HG03469 (cell line): ENCODE results near the gene SLC47A2.

Experiments used
- ATAC-seq: cut with Tn5 transposase; IDR thresholded peaks from one replicate; pipeline ENCODE4 v1.9.1; 2021; ENCODE audit warnings: mild to moderate bottlenecking, moderate library complexity, moderate number of reproducible peaks; ENCODE audit not compliant: unreplicated experiment

Gene SLC47A2

GRCh38 chr17:19747829-19748806 lies 31.7 kb upstream of the SLC47A2 start, which contains the start of gene ALDH3A1:
ALDH3A1 (minus strand) TSS chr17:19748298; CDS start chr17:19745129, 3,169 bp downstream.
- no peak for ATAC-seq

- no peak for ATAC-seq
These were observed 30.9 kb upstream of the SLC47A2 start for GRCh38 chr17:19747159-19747719.

- ATAC-seq, result no peak
These were observed 30.1 kb upstream of the SLC47A2 start for GRCh38 chr17:19746517-19746916.

DNA sequence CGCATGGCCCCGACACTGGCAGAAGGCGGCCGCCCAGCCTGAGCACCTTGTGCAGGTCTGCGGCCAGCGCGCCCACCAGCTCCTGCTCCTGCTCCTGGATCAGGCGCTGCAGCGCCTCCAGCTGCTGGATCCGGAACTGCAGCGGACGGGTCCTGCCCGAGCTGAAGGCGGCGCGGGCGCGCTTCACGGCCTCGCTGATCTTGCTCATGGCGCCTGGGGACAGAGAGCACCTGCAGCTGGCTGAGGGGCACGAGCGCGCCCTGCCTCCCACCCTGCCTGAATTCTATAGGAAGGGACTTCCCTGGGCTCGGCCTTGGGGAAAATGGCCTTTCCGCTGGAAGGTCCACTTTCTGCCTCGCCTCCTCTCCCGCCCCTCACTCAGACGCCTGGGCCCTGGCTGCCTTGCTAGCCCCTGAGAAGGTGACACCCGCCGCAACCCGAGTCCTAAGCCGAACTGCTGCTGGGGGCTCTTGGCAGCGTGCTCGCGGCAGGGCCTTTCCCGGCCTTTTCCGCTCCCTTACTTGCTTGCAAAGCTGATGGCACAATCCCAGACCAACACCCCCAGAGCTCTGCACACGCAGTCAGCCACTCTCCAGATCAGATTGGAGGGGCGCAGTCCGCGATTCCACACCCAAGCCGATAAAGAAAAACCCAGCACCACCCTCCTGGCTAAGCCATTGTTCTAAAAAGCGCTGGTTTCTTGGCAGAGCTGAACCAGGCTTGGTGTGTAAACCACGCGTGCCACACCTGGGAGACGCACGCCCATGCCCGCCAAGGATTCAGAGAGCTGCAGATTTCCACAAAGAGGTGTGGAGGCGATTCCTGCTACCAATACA lies 28.8 kb upstream of the SLC47A2 start:
- ATAC-seq, result no peak

DNA sequence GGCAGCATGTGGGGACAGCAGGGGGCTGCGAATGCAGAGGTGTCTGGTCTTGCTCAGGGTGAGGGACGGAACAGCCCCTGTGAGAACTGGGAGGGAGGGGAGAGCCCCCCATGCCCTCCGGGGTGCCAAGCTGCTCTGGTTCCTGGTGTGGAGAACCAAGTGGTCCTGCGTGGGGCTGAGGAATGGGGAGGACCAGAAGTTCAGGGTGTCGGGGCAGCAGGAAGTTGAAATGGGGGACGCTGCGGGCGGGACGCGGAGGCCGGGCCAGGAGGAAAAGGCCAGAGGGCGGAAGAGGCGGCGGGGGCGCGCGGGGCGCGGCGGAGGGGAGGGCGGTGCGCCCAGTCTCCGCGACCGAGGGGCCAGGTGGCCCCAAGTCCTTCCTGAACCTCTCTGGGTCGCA lies 28.1 kb upstream of the SLC47A2 start:
- no peak for ATAC-seq

- no peak for ATAC-seq
These were observed 27.0 kb upstream of the SLC47A2 start for GRCh38 chr17:19743101-19744100.

- no peak for ATAC-seq
These were observed 26.1 kb upstream of the SLC47A2 start for GRCh38 chr17:19742495-19742894.

- ATAC-seq, result no peak
These were observed 25.6 kb upstream of the SLC47A2 start for GRCh38 chr17:19741832-19742457.

- ATAC-seq, result no peak
These were observed 24.5 kb upstream of the SLC47A2 start for GRCh38 chr17:19740933-19741332.

- no peak for ATAC-seq
These were observed 23.1 kb upstream of the SLC47A2 start for GRCh38 chr17:19739241-19740201.

DNA sequence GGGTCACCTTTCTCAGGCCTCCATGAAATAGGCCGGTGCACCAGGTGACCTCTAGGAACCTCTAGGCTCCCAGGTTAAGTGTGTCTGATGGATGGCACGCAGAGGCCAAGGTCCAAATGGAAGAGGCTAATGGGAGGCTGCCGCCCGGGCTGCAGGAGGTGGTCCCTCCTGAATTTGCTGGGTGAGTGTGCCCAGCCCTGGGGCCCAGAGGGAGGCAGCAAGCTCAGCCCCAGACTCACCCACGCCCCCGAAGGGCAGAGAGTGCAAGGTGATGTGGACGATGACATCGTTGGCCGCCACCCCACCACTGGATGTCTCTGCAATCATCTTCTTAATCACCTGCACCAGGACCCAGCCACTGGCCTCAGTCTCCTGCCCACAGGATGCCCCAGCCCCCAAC lies 22.4 kb upstream of the SLC47A2 start:
- ATAC-seq, result no peak

- no peak for ATAC-seq
These were observed 21.7 kb upstream of the SLC47A2 start for GRCh38 chr17:19738073-19738449.

DNA sequence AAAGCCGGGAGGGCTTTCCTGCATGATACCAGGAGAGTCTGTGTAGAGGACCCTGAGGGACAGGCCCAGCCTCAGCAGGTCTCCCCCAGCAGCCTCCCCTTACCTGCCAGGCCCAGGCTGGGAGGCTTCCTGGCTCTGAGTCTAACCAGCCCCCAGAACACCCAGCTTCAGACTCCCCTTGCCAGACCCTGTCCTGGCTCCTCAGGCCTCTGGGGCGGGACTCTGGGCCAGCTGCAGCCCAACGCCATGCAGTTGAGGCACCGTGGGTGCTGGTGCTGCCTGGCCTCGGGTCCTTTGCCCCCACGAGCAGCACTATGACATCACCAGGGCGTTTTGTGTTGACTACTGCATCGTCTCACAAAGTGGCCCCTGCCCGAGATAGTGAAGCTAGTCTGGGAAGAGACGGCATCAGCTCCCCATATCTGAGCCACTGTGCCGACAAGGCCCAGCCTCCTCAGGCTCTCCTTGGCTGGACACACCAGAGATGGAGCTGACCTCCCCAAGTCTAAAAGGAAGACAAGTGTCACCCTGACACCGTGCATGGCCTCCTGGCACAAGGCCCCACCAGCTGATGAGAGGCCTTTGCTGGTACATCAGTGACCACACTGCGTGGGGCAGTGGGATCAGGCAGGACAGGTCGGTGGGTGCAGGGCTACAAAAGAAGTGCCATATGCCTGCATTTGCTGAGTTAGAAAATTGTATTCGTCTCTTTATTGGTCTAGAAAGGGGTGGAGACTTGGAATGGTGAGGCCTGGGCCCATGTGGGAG lies 21.1 kb upstream of the SLC47A2 start:
- ATAC-seq, result no peak

- no peak for ATAC-seq
These were observed 19.7 kb upstream of the SLC47A2 start for GRCh38 chr17:19736071-19736470.

GRCh38 chr17:19733953-19734526 lies 17.7 kb upstream of the SLC47A2 start:
- ATAC-seq, result no peak

DNA sequence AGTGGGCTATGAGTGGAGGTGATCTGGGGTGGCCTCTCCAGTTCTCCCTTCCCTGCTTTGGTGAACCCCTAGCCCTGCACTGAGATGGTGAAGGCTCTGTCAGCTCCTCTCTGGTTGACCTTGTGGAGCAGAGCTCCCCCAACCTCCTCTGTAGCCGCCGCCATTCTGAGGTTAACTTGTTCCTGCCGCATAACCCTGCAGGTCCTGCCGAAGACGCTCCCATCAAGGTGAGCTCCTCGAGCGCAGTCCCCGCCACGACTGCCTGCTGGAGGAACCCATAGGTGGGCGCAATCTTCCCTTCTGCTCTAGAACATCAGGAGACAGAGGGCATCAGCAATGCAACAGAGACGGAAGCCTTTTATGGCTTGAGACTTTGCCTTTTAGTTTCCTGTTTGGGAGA lies 15.2 kb upstream of the SLC47A2 start:
- no peak for ATAC-seq

GRCh38 chr17:19730843-19731242 lies 14.5 kb upstream of the SLC47A2 start:
- ATAC-seq, result no peak
